HG02840 (cell line): ENCODE results near the gene ZNF557.
"Not testable (repeated sequence)": the region's sequence is repeated elsewhere in the genome, so short reads cannot be mapped to it uniquely, and the experiment has no call there.

Experiments
- ATAC-seq: cut with Tn5 transposase; IDR thresholded peaks from one replicate; pipeline ENCODE4 v1.9.1; 2021; ENCODE audit warnings: mild to moderate bottlenecking, moderate library complexity, moderate number of reproducible peaks; ENCODE audit not compliant: unreplicated experiment, low FRiP score

The ZNF557 gene

DNA sequence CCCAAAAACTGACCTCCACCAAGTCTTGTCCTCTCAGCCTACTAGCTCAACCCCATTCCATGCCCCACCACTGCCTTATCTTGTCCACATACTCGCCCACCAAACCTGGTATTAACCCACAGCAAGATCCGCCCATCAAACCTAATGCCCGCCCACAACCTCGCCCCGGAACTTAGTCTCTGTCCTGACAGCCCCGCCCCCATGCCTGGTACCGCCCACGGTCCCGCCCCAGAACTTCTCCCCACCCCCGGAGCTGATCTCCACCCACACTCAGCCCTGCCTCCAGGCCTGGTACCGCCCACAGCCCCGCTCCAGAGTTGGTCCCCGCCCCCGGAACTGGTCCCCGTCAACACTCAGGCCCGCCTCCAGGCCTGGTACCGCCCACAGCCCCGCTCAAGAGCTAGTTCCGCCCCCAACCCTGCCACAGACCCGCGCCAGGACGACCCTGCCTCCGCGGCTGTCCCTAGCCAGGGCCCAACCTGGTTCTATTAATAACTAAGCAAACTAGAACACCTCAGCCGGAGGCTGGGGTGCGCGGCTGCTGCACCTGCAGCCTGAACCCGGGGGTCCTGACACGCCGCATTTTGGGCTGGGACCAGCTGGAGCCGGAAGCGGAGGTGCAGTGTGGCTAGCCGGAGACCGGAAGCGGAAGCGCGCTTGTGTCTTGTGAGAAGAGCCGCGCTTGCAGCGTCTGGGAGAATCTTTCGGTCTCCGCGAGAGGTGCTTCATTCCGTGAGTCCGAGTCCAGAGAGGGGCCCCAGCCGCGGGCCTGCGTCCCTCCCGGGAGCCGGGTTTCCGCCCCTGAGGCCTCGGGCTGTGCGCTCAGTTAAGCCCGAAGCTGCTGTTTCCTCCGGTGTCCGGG, at the start of gene ZNF557:
ZNF557 (plus strand) TSS at position 662 of the 862 bp plus-strand sequence. CDS start 5,372 bp downstream, outside the sequence.
- peak; percentile 92 for ATAC-seq

DNA sequence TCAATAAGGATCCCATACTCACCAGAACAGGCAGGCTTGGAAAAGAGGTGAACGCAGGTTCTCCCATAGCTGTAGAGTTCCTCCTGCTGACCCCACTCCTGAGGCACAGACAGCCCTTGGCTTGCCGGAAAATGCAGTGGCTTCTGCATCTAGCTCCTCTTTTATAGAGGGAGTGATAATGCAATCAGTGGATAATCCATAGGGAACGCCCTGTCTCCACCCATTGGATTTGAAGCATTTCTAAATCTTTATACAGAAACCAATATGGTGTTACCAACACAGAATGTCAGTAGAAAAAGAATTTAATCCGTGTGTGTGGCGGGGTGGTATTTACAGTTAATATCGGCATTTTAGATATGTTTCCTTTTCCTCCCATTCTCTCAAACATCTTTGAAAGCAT, 48.2 kb upstream of the ZNF557 start, which contains the start of gene MBD3L2B:
MBD3L2B (minus strand) TSS at position 101 of the 400 bp plus-strand sequence; CDS start at position 67, 34 bp downstream.
- not testable (repeated sequence) for ATAC-seq

GRCh38 chr19:7028790-7029189, 40.7 kb upstream of the ZNF557 start:
- ATAC-seq = not testable (repeated sequence)

GRCh38 chr19:7030278-7030677, 39.2 kb upstream of the ZNF557 start, which contains the start of gene MBD3L5:
Gene MBD3L5, plus strand, starts transcription at chr19:7030578. Its CDS starts 34 bp downstream, at chr19:7030612.
- ATAC-seq = not testable (repeated sequence)

DNA sequence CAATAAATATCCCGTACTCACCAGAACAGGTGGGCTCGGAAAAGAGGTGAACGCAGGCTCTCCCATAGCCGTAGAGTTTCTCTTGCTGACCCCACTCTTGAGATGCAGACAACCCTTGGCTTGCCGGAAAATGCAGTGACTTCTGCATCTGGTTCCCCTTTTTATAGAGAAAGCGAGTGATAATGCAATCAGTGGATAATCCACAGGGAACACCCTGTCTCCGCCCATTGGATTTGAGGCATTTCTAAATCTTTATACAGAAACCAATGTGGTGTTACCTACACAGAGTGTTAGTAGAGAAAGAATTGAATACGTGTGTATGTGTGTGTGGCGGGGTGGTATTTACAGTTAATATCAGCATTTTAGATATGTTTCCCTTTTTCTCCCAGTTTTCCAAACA, 29.4 kb upstream of the ZNF557 start, which contains the start of gene MBD3L4:
MBD3L4 (minus strand) TSS at position 101 of the 400 bp plus-strand sequence; CDS start at position 66, 35 bp downstream.
- not testable (repeated sequence) for ATAC-seq

DNA sequence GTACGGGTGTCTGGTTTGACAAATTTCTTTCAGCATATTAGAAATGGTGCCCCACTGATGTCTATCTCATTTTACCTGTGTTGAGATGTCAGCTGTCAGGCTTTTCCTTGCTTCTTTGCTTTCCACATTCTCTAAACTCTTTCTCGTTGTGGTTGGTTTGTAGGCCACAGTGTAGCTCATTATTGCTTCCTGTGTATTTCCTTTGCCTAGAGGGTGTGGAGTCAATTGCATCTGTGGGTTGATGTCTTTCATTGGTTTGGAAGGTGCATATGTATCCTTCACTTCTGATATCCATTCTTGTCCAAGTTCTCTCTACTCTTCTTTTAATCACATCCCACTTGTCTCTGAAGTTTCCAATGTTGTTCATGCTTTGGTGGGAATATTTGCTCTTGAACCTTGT, 27.9 kb upstream of the ZNF557 start:
- ATAC-seq = not testable (repeated sequence)

- ATAC-seq = not testable (repeated sequence)
Observed at GRCh38 chr19:7049021-7049420, 20.5 kb upstream of the ZNF557 start, which contains the start of gene MBD3L2. Gene MBD3L2, plus strand, starts transcription at chr19:7049321. Its CDS starts 53 bp downstream, at chr19:7049374.

DNA sequence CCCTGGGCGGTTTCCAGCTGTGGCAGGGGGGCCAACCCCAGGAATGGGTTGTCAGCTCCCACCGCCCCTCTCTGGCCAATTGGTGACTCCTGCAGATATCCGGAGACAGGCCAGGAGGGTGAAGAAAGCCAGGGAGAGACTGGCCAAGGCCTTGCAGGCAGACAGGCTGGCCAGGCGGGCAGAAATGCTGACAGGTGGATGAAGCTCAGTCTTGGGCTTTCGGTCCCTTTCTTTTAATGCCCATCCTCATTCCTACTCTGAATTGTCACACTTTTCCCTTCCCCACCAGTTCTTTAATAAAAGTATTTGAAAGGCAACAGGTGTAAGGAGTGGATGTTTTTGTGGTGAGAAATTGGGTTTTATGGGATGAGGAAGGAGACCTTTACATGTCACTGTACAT, 18.1 kb upstream of the ZNF557 start:
- ATAC-seq = not testable (repeated sequence)

DNA sequence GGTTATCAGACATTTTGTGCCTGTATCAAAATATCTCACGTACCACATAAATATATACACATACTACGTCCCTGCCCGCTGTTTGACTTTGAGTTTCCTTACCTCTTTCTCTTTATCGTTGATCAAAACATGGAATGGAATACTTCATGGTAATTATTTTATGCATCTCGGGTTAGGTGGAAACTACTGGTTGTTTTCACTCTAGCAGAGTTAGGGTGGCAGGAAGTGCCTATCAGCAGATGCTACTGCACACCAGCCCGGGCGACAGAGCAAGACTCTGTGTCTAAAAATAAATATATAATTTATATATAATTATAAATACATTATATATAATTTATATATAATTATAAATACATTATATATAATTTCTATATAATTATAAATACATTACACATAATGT, 16.6 kb upstream of the ZNF557 start:
- ATAC-seq = not testable (repeated sequence)

DNA sequence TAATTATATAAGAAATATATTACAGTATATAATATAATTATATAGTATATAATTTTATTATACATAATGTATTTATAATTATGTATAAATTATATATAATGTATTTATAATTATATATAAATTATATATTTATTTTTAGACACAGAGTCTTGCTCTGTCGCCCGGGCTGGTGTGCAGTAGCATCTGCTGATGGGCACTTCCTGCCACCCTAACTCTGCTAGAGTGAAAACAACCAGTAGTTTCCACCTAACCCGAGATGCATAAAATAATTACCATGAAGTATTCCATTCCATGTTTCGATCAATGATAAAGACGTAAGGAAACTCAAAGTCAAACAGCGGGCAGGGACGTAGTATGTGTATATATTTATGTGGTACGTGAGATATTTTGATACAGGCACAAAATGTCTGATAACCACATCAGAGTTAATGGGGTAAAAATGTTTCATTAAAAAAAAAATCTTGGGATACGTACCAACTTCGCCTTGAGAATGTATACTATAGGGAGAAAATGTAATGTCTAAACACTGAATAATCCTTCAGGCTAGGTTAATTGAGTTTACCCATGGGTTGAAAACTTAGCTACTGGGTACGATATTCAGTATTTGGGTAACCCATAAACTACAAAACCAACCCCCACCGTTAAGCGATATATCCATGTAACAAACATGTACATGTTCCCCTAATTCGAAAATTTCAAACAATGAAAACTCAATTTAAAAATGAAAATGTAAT, 14.7 kb upstream of the ZNF557 start:
- not testable (repeated sequence) for ATAC-seq

DNA sequence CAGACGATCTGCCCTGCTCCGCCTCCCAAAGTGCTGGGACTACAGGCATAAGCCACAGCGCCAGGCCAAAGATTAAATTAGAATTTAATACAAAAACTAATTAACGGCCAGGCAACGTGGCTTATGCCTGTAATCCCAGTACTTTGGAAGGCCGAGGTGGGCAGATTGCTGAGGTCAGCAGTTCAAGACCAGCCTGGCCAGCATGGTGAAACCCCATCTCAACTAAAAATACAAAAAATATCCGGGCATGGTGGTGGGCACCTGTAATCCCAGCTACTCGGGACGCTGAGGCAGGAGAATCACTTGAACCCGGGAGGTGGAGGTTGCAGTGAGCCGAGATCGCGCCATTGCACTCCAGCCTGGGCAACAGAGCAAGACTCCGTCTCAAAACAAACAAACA, 13.8 kb upstream of the ZNF557 start:
- ATAC-seq = not testable (repeated sequence)

GRCh38 chr19:7056371-7056770, 13.1 kb upstream of the ZNF557 start:
- ATAC-seq = not testable (repeated sequence)

DNA sequence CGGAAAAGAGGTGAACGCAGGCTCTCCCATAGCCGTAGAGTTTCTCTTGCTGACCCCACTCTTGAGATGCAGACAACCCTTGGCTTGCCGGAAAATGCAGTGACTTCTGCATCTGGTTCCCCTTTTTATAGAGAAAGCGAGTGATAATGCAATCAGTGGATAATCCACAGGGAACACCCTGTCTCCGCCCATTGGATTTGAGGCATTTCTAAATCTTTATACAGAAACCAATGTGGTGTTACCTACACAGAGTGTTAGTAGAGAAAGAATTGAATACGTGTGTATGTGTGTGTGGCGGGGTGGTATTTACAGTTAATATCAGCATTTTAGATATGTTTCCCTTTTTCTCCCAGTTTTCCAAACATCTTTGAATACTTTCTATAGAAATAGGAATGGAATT, 10.9 kb upstream of the ZNF557 start, which contains the start of gene MBD3L3:
MBD3L3 (minus strand) TSS at position 101 of the 400 bp plus-strand sequence; CDS start at position 30, 71 bp downstream.
- not testable (repeated sequence) for ATAC-seq

GRCh38 chr19:7059977-7060376, 9.5 kb upstream of the ZNF557 start:
- not testable (repeated sequence) for ATAC-seq

DNA sequence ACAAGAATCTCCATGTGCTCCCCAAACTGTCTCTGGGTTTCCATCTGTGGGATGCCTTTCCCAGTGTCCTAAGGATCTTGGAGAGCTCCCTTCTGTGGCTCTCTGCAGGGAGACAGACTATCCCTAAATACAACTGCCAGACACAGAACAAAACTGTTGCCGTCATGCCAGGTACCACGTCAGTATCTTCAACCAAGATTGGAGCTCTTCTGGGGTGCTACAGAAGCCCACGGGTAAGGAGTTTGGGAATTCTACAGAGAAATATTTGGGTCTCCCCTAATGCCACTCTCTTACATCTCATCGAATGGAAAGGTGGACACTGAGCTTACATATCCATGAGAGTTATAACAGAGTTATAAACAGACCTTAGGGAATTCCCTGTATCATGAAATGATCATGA, 6.2 kb upstream of the ZNF557 start:
- no peak for ATAC-seq

- no peak for ATAC-seq
Observed at GRCh38 chr19:7063764-7064418, 5.6 kb upstream of the ZNF557 start.

GRCh38 chr19:7067122-7067521, 2.4 kb upstream of the ZNF557 start:
- ATAC-seq = not testable (repeated sequence)

DNA sequence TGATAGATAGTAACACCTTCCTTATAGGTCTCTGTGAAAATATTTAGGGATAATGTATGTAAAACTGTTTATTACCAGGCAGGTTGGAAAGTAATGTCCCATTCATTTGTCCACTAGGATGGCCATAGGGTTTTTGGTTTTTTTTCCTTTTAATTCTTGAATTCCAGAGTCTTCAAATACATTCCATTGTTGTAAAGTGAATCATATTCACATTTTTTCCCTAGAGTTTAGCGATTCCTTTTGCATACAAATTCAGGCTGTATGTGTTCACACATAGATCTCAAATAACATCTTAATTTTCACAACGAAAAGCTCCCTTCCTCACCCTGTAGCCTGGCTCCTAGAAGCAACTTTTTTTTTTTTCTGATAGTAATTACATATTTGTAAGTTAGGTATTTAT, 1.8 kb upstream of the ZNF557 start:
- no peak for ATAC-seq

DNA sequence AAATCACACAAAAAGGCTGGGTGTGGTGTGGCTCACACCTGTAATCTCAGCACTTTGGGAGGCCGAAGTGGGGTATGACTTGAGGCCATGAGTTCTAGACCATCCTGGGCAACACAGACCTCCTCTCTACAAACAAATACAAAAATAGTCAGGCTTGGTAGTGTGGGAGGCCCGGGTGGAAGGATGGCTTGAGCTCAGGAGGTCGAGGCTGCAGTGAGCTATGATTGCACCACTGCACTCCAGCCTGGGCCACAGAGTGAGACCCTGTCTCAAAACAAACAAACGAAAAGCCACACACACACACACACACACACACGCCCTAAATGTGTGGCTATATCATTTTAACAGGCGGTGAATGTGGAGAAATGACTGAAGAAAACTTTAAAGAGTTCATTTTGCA, 904 bp upstream of the ZNF557 start:
- no peak for ATAC-seq

GRCh38 chr19:7069904-7070226, 362 bp downstream of the ZNF557 start:
- ATAC-seq = peak; percentile 18
